ENCODE results near the gene SYTL4.

The SYTL4 gene

DNA sequence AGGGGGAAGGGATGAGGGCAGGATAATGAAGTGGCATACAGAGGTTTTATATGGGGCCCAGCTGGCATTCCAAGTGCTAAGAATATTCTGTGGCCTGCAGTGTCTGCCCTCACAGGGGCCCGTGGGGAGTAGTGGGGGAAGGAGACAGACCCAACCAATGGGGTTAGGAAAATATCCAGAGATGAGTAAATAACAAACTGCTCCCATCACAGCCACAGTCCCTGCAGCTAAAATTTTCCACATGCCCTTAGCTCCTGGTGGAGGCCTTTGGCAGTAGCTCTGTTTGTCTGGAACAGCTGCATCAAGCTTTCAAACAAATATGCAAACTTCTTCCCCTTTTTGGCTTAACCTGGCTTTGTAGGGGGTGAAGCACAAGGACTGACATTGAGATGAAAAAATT is 84.8 kb downstream of the SYTL4 start:
- DNase-seq = peak; percentile 47

DNA sequence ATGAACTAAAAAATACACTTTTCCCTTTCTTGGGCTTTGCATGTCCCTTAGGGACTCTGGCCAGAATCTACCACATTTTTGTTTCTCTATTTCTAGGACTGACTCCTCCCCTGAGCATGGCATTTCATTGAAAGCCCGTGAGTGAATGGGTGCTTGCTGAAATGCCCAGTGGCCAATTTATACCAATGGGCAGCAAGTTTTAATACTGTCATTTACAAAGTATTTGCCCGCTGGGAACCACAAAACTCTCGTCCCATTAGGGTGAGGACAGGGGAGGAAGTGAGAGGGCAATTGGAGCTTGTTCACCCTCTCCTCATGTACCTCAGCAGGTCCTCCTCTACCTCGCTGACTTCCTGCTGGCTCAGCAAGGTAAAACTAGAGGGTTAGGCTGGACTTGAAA is 86.8 kb downstream of the SYTL4 start:
- DNase-seq = no peak

DNA sequence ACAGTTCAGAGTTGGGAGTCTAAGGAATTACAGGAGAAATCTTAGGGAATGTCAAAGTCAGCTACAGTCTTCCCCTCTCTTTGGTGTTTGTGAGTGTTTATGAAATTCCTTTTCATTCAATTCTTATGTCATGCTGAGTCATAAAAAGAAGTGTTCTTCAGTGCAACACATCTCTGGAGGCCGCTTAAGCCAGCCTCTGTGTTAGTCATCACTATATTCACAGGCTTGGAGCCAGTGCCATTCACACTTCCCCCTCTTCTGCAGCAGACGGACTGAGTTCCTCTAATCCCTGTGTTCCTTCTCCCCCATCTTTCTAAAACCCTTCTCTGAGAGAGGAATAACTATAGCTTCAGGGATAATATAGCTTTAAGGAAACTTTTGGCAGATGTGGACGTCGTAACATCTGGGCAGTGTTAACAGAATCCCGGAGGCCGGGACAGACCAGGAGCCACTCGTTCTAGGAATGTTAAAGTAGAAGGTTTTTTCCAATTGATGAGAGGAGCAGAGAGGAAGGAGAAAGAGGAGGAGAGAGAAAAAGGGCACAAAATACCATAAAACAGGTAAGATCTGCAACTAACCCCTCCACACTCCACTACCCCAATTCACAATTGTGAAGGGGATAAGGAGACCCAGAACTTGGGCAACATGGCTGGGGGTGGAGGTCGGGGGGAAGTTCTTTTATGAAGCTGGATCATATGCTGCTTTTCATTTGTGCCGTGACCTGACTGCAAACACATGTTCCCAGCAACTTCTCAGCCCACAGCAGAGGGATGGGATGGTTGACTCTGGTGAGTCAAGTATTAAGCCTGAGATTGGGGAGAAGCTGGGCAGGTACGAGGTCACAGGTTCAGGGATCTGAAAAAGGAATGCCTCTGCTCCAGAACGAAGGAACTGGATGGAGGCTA is 87.7 kb downstream of the SYTL4 start, which contains the start of gene SRPX2:
Gene SRPX2, plus strand, starts transcription at position 244 of the 905 bp plus-strand sequence. CDS start 2,124 bp downstream, outside the sequence.
- peak; percentile 90 for DNase-seq

- DNase-seq = no peak
These were observed 88.7 kb downstream of the SYTL4 start for GRCh38 chrX:100643212-100643611.

DNA sequence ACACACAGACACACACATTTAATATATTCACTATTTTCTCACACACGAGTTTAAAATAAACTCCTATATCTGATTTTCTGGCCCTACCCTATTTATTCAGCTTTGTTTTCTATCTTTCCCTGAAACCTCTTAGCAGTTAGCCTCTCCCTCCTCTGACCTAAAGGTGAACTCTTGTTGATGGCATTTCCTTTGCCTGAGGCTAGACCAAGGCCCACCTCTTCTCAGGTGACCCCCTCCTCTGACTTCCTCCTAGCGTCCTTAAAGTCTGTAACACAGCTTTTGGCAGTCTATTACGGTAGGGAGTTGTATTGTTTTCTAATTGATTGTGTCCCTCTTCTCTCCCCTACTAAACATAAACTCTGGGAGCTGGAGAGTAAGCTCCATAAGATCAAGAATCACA is 89.6 kb downstream of the SYTL4 start:
- DNase-seq = no peak

DNA sequence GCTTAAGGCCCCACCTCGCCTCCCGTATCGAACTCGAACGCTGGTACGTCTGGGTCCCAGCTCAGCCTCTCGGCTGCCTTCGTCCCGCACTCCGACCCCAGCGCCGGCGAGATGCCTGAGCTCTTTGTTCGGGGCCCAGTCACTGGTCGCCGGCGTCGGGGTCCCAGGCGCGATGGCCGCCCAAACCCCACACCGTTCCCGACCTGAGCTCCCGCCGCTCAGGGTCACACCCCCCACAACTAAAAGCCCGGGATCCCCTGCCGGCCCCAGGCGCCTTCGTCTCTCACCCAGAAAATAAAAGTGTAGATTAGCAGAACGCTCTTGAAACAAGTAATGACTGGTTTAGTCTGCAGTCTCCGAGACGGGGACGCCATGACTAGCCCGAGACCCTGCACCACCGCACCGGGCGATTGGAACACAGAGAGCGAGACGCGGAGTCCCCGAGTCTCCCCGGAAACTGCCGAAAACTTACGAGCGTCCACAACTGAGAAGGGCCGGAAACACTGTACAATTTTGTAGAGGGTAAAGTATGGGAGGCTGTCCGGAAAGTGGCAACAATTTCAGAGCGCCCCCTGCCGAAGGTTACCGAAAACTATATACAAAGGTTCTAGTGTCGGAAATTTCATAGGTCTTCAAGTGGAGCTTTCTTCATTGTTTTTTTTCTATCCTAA is 95.5 kb downstream of the SYTL4 start, which contains the start of gene TSPAN6:
Gene TSPAN6, minus strand, starts transcription at position 486 of the 671 bp plus-strand sequence. Its CDS starts 112 bp downstream, at position 374.
- peak; percentile 91 for DNase-seq

DNA sequence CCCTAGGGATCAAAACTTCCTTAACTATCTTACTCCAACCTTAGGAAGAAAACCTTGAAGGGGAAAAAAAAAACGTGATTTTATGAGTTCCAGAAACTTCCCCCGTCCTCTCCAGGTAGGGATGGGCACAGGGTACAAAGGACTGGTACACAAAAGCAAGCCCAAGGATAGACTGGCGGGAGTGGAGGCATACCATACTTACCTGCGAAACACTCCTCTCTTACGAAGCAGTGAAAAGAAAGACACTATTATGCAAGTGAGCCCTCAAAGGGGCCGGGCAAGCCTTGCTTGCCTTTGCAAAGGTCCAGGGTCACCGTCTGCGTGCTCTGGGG is 96.0 kb downstream of the SYTL4 start:
- DNase-seq = no peak

DNA sequence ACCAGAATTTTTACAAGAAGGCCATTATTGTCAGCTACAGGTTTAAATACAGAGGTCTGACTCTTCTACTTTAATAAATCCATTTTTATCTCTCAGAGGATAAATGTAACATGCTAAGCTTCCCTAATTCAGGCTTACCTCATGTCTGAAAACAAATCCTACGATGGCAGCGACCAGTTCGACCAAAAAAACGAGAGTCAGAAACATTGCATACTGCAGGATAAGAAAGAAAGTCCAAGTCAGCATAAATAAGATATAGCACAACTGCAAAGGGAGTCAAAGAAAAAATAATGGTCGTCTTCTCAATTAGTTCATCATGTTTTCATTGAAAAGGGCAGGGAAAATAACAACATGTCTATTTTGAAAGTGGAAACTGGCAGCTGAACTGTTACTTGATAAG is 96.9 kb downstream of the SYTL4 start:
- DNase-seq = no peak

DNA sequence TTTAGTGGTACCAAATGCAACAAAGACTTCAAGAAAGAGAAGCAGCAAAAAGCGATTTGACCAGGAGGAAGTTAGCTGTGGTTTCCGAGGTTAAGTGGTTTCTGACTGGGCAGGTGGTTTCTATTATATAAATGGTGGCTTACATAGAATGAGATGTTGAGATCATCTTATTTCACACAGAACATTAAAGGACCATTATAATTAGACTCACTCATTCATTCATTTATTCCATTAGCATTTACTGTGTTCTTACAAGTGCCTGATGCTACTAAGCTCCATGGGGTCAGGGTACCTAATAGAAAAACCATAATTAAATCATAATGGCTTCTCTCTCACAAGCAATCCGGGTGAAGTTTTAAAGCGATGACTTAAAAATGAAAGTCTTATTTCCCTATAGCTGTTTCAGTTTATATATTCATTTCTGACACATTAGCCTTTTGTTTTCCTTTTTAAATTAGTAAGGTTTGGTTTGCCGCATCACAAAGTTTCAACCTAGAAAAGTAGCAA is 105.9 kb downstream of the SYTL4 start:
- peak; percentile 55 for DNase-seq

Data from fibroblast of upper back skin (primary cell).